IPS-18a (cell line): Measurements from ENCODE around the gene LRRC8B.

Experiments used
- H3K27ac ChIP-seq: one replicate; pipeline ENCODE4 v1.5.1; 2013; ENCODE audit warnings: low read length
- H3K27me3 ChIP-seq: one replicate; pipeline ENCODE4 v1.6.1; 2013; ENCODE audit warnings: mild to moderate bottlenecking, low read length; ENCODE audit not compliant: control insufficient read depth, insufficient read depth
- H3K36me3 ChIP-seq: one replicate; pipeline ENCODE4 v1.6.1; 2013; ENCODE audit warnings: low read depth, low read length; ENCODE audit not compliant: control insufficient read depth
- H3K4me1 ChIP-seq: one replicate; pipeline ENCODE4 v1.6.1; 2013; ENCODE audit warnings: low read depth, low read length; ENCODE audit not compliant: control insufficient read depth
- H3K4me3 ChIP-seq: one replicate; pipeline ENCODE4 v1.5.1; 2013; ENCODE audit warnings: low read length
- H3K9ac ChIP-seq: one replicate; pipeline ENCODE4 v1.6.1; 2013; ENCODE audit warnings: mild to moderate bottlenecking, low read length, moderate library complexity
- H3K9me3 ChIP-seq: one replicate; pipeline ENCODE4 v1.6.1; 2013; ENCODE audit warnings: low read depth, low read length; ENCODE audit not compliant: control insufficient read depth

Gene LRRC8B

DNA sequence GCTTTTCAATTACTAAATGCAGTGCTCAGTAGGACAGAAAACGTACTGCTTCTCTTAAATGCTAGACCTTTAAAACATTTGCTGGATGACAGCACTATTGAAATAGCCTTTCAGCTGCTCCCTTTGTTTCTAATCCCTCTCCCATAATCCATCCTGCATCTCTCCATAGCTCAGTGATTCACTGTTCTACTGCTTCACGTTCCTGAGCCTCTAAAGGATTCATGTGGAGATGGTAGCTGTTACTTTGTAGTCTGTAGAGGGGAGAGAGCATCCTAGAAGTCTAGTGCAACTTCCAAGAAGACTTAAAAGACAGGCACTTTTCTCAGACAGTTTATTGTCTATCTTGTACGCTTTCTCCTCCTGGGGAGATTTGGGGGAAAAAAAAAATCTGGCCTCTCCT is 51.4 kb downstream of the LRRC8B start:
- peaks cover 6% of the 10 kb centered on the region for H3K36me3 ChIP-seq
- no peaks in the 10 kb centered on the region for H3K4me1 ChIP-seq

DNA sequence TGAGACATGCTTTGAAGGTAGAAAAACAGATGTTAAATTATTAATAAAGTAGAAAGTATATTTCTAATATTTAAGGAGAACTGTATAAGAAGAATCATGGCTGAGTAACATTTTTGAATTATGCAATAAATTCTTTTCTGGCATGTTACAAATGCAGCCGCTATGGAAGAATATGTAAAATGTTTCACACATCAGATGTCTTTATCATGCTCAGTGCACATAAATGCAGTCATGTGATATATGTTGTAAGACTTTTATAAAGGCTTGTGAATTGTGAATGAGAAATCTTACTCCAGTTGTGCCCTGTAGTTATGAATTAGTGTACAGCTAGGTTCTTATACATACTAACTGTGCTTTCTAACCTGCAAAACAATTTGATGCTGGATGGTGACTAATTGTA is 53.5 kb downstream of the LRRC8B start:
- no peaks in the 10 kb centered on the region for H3K27me3 ChIP-seq
- no peaks in the 10 kb centered on the region for H3K4me1 ChIP-seq
- H3K27ac ChIP-seq: no peak overlapping the region
- H3K9ac ChIP-seq: no peak overlapping the region
- no peak overlapping the region for H3K4me3 ChIP-seq
- no peaks in the 10 kb centered on the region for H3K9me3 ChIP-seq
- peaks cover 13% of the 10 kb centered on the region for H3K36me3 ChIP-seq

More for the DNA sequence above, 51.4 kb downstream of the LRRC8B start:
- Histone ChIP-seq H3K4me3 (no peak overlapping the region), H3K27me3 (no peaks in the 10 kb centered on the region), H3K9me3 (no peaks in the 10 kb centered on the region), H3K27ac (no peak overlapping the region), H3K9ac (no peak overlapping the region)

DNA sequence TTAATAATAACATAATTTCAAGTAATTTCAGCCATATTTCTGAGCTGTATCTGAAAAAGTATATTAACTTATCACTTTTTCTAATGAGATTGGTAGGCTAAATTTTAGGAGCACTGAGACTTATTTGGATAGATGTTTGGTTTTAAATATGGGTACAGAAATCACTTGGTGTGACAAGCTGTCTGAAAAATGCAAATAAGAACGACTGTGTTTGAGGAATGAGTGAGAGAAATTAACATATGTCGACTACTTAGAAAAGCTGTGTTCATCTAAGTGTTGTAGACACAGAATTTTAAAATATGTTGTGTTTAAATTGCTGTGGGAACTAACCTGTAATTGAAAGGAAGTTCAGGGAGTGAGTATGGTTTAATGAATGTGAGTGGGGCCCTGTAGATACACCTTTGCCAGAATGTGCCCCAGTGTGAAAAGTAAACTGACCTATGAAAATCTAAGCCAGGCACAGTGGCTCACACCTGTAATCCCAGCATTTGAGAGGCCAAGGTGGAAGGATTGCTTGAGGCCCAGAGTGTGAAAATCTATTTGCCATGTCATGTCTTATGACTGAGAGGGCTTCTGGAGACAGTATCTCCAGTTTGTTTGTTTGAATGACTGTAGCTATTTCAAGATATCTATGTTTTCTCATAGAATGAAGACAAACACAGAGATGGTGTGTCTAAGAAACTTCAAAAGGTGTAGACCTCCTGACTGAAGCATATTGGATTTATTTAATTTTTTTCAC is 54.5 kb downstream of the LRRC8B start:
- Histone ChIP-seq H3K27ac (no peak overlapping the region), H3K4me3 (no peak overlapping the region), H3K9me3 (no peaks in the 10 kb centered on the region), H3K27me3 (no peaks in the 10 kb centered on the region), H3K36me3 (peaks cover 21% of the 10 kb centered on the region), H3K9ac (no peak overlapping the region), H3K4me1 (no peaks in the 10 kb centered on the region)

DNA sequence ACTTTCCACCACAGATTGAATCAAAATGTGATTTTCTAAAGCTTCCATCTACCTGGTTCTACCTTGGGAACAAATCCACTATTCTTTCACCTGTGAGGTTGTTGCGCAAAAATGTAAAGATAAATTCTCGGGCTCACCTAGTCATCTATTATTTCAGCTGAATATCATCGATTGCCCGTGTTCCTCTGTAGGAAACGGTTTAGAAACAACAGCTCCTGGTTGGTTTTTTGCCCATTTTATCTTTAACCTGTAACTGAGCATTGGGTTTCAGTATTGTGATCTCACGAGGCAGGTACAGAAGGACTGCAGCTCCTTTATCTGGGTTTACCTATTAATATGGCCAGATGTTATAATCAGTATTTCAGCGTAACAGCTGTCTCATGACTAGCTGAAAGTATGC is 55.4 kb downstream of the LRRC8B start:
- no peaks in the 10 kb centered on the region for H3K9me3 ChIP-seq
- no peaks in the 10 kb centered on the region for H3K27me3 ChIP-seq
- H3K27ac ChIP-seq: no peak overlapping the region
- peaks cover 24% of the 10 kb centered on the region for H3K36me3 ChIP-seq
- H3K4me1 ChIP-seq: no peaks in the 10 kb centered on the region
- no peak overlapping the region for H3K4me3 ChIP-seq
- H3K9ac ChIP-seq: no peak overlapping the region

DNA sequence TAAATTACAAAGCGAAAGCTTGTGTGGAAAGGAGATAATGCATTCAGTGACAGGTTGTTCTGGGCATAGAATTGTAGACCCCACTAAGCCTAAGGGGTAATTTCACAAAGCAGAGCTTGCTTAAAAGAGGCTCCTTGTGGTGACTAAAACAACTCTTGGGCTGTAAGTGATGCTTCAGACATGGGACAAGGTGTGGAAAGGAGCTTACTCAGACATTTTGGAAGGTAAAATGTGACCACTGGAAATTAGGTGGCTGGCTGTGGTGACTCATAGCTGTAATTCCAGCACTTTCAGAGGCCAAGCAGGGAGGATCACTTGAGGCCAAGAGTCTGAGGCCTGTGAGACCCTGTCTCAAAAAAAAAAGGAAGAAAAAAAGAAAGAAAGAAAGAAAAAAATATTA is 57.2 kb downstream of the LRRC8B start:
- no peak overlapping the region for H3K27ac ChIP-seq
- H3K36me3 ChIP-seq: peaks cover 24% of the 10 kb centered on the region
- no peak overlapping the region for H3K9ac ChIP-seq

DNA sequence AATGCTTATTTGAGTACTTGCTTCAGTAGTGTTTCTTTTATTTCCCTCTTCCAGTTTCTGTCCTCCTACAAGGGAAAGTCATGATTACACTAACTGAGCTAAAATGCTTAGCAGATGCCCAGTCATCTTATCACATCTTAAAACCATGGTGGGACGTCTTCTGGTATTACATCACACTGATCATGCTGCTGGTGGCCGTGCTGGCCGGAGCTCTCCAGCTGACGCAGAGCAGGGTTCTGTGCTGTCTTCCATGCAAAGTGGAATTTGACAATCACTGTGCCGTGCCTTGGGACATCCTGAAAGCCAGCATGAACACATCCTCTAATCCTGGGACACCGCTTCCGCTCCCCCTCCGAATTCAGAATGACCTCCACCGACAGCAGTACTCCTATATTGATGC is 57.9 kb downstream of the LRRC8B start:
- peaks cover 24% of the 10 kb centered on the region for H3K36me3 ChIP-seq
- H3K4me3 ChIP-seq: no peak overlapping the region
- no peak overlapping the region for H3K27ac ChIP-seq
- no peaks in the 10 kb centered on the region for H3K27me3 ChIP-seq
- H3K9me3 ChIP-seq: no peaks in the 10 kb centered on the region
- peaks cover 1% of the 10 kb centered on the region for H3K4me1 ChIP-seq
- no peak overlapping the region for H3K9ac ChIP-seq

More for the DNA sequence above, 57.2 kb downstream of the LRRC8B start:
- H3K9me3 ChIP-seq: no peaks in the 10 kb centered on the region
- H3K27me3 ChIP-seq: no peaks in the 10 kb centered on the region
- no peak overlapping the region for H3K4me3 ChIP-seq
- no peaks in the 10 kb centered on the region for H3K4me1 ChIP-seq

DNA sequence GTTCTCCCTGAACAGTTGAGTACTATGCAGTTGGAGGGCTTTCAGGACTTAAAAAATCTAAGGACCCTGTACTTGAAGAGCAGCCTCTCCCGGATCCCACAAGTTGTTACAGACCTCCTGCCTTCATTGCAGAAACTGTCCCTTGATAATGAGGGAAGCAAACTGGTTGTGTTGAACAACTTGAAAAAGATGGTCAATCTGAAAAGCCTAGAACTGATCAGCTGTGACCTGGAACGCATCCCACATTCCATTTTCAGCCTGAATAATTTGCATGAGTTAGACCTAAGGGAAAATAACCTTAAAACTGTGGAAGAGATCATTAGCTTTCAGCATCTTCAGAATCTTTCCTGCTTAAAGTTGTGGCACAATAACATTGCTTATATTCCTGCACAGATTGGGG is 59.6 kb downstream of the LRRC8B start:
- Histone ChIP-seq H3K4me3 (no peak overlapping the region), H3K4me1 (peaks cover 3% of the 10 kb centered on the region), H3K36me3 (peaks cover 24% of the 10 kb centered on the region), H3K27ac (no peak overlapping the region), H3K9me3 (no peaks in the 10 kb centered on the region), H3K9ac (no peak overlapping the region), H3K27me3 (no peaks in the 10 kb centered on the region)

DNA sequence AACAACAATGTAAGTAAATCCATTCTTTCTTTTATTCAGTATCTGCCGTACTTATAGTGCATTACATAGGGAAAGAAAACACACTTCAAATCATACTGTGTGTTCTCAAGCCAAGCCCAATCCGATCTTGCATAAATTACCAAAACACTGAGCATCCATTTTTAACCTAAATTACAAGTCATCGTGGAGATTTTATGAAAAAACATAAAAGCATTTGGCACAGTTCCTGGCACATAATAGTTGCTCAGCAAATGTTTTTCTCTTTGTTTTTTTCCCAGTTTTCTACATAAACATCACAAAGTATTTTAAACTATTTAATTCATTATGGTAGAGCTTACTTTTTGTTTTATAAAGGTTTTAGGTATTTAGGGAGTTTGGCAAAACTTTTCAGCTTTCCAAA is 60.2 kb downstream of the LRRC8B start:
- Histone ChIP-seq H3K27ac (no peak overlapping the region), H3K4me3 (no peak overlapping the region), H3K36me3 (peaks cover 23% of the 10 kb centered on the region), H3K27me3 (no peaks in the 10 kb centered on the region), H3K9ac (no peak overlapping the region), H3K9me3 (no peaks in the 10 kb centered on the region), H3K4me1 (peaks cover 9% of the 10 kb centered on the region)

DNA sequence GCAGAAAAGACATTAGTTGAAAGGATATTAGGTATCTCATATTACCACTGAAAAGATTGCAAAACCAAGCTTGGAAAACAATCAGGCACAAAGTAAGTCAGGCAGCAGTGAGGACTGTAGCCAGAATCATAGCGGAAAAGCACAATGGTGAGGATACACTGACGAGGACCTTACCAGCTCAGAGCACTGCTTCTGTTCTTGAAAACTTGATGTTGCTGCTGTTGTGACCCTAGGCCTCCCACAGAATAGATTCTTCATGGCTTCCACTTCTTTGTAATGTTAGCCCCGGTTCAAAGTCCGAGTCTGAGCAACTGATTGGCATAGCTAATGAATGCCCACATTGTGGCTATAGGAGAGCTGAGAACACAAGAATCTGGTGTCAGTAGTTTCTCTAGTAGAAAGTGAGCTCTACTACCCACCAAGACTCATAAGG is 63.1 kb downstream of the LRRC8B start:
- Histone ChIP-seq H3K27me3 (no peaks in the 10 kb centered on the region), H3K9ac (no peak overlapping the region), H3K9me3 (no peaks in the 10 kb centered on the region), H3K4me1 (peaks cover 9% of the 10 kb centered on the region), H3K27ac (no peak overlapping the region), H3K4me3 (no peak overlapping the region), H3K36me3 (peaks cover 14% of the 10 kb centered on the region)

DNA sequence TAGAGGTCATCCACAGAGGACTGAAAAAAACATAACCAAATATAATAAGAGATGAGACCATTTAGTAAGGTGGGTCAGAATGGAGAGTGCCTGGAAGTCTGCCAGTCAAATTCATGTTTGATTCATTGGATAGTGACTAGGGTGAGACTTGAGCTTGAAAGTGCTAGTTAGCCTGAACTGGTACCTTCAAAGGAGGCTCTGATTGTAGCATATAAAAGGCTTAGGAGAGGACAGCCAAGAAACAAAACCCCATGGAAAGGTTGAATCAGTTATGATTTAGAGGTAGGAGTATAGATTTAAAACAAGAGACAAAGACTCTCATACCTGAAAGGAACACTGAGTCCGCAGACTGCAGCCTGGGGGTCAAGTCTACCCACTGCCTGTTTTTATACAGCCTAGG is 63.9 kb downstream of the LRRC8B start:
- H3K27ac ChIP-seq: no peak overlapping the region
- H3K27me3 ChIP-seq: no peaks in the 10 kb centered on the region
- no peak overlapping the region for H3K4me3 ChIP-seq
- no peaks in the 10 kb centered on the region for H3K9me3 ChIP-seq
- H3K4me1 ChIP-seq: peaks cover 9% of the 10 kb centered on the region
- no peak overlapping the region for H3K9ac ChIP-seq
- H3K36me3 ChIP-seq: peaks cover 8% of the 10 kb centered on the region

DNA sequence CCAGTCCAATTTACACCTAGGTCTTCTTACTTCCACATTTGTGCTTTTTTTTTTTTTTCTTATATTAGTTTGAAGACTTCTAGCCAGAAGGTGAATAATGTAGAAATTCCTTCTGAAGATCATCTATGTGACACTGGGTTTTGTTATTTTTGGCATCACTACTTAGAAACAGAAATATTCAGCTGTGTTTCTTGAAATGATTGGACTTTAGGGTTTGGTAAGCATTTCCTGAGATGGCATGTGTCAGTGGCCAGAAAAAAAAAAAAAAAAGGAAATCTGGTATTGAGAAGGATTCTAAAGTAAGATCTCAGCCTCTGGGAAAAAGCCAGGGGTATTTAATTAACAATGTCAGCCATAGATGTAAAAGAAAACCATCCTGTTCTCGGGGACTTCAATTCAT is 64.9 kb downstream of the LRRC8B start:
- Histone ChIP-seq H3K27me3 (no peaks in the 10 kb centered on the region), H3K9ac (no peak overlapping the region), H3K9me3 (no peaks in the 10 kb centered on the region), H3K4me1 (peaks cover 14% of the 10 kb centered on the region), H3K27ac (no peak overlapping the region), H3K36me3 (no peaks in the 10 kb centered on the region), H3K4me3 (no peak overlapping the region)

DNA sequence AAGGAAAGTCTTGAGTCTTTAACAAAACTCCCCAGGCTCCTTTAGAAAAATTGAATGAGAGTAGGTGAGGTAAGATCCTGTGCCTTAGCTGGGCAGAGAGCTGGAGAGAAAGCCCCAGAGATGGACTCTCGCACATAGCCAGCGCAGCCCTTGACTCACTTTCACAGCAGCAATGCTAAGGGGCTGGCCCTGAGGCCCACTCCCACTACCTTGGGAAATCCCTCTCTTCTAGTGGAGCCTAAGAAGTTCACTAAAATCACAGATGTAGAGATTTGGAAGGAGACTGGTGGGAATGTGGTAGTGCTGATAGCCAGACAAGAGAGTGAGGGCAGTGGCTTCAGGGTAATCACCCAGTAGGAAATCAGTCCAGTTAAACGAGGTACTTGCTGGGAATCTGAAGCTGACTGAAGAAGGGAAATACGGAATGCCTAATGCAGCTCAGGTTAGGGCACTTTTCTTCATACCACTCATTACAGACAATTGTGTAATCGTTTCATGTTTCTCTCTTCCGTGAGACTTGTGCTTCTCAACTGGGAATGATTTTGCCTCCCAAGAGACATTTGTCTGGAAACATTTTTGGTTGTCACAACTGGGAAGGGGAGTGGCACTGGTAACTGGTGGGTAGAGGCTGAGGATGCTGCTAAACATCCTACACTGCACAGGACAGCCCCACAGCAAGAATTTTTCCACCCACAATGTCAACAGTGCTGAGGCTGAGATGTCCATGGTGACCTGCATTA is 65.9 kb downstream of the LRRC8B start:
- H3K9me3 ChIP-seq: no peaks in the 10 kb centered on the region
- no peak overlapping the region for H3K9ac ChIP-seq
- no peak overlapping the region for H3K27ac ChIP-seq
- H3K4me3 ChIP-seq: no peak overlapping the region
- H3K4me1 ChIP-seq: peaks cover 16% of the 10 kb centered on the region
- H3K27me3 ChIP-seq: no peaks in the 10 kb centered on the region
- H3K36me3 ChIP-seq: no peaks in the 10 kb centered on the region
